Peyer's patch (tissue), 4 donors: Measurements from ENCODE around the gene FGF12.
"Not testable (repeated sequence)": the region's sequence is repeated elsewhere in the genome, so short reads cannot be mapped to it uniquely, and the experiment has no call there.

Experiments
- CTCF ChIP-seq, 6 experiments: fragments of 450-650 bp in 4 of 6; fragments of 200-600 bp in 2 of 6; sonication (generic) in 1 of 6; IDR thresholded peaks; one replicate each; pipeline ENCODE4 v1.5.1; 2017 to 2019; ENCODE audit warnings: antibody characterized with exemption in 6 of 6, mild to moderate bottlenecking in 3 of 6, moderate library complexity in 1 of 6
- POLR2A ChIP-seq, 2 donors: fragments of 450-650 bp; IDR thresholded peaks; one replicate each; pipeline ENCODE4 v1.5.1; 2017; ENCODE audit warnings: antibody characterized with exemption in 2 of 2, mild to moderate bottlenecking in 2 of 2, moderate library complexity in 2 of 2

- TF ChIP-seq CTCF, POLR2A (IDR thresholded peaks at IDR 0.05): not testable (repeated sequence)
Measured at GRCh38 chr3:192744604-192745003, 17.3 kb upstream of the FGF12 start.
